HT1080 (cell line): ENCODE results near the gene OR9Q1. TPM values are rescaled to one million over a fixed set of nuclear protein-coding genes. Genes with fewer than 3 reads are reported as not detected.

Experiments used
- small RNA-seq: library from RNA; depleted of rRNA; stranded (forward); fragments of <200 nt; gene quantifications from one replicate; pipeline ENCODE3, GENCODE V24; 2014
- total RNA-seq: library from RNA; depleted of rRNA; stranded (reverse); fragments of >200 nt; shearing (Covaris generic); gene quantifications from 2 replicates; pipeline ENCODE4 v1.2.3, GENCODE V29; 2014; rRNA removed

The OR9Q1 gene
- total RNA-seq, 1 experiment from 2014 or later = not detected

Small RNA genes lying within 50 kb of the gene (small RNA-seq; reads per million reads assigned to genes)
- gene RNU6-899P = not detected

Other genes starting within 250 kb of the OR9Q1 start
- not detected in 2 replicates for gene OR6Q1, start 7.1 kb downstream of the OR9Q1 start, total RNA-seq
- gene OR9I1, start 101.6 kb downstream of the OR9Q1 start, total RNA-seq = not detected in 2 replicates
- gene OR9Q2, start 165.2 kb downstream of the OR9Q1 start, total RNA-seq = not detected in 2 replicates
- gene OR1S2, start 180.3 kb downstream of the OR9Q1 start, total RNA-seq = not detected in 2 replicates
- not detected in 2 replicates for gene OR1S1, start 188.8 kb downstream of the OR9Q1 start, total RNA-seq
- not detected in 2 replicates for gene OR10Q1, start 205.0 kb downstream of the OR9Q1 start, total RNA-seq
- gene OR10W1, start 244.4 kb downstream of the OR9Q1 start, total RNA-seq = not detected in 2 replicates